Nephron (organoid): ENCODE measurements around the gene LRP8.

Experiments
- H3K27ac Mint-ChIP-seq, 3 experiments: 2 replicates each; pipeline ENCODE4 v1.8.0; 2020; ENCODE audit warnings: mixed read lengths in 3 of 3, mild to moderate bottlenecking in 2 of 3, moderate library complexity in 1 of 3
- H3K27me3 Mint-ChIP-seq: 2 replicates; pipeline ENCODE4 v1.8.0; 2021; ENCODE audit warnings: low read depth, mild to moderate bottlenecking, moderate library complexity, mixed read lengths
- H3K36me3 Mint-ChIP-seq: 2 replicates; pipeline ENCODE4 v1.8.0; 2020; ENCODE audit warnings: low read depth, mixed read lengths
- H3K4me1 Mint-ChIP-seq: 2 replicates; pipeline ENCODE4 v1.8.0; 2020; ENCODE audit warnings: mixed read lengths
- H3K4me3 Mint-ChIP-seq, 3 experiments: 2 replicates each; pipeline ENCODE4 v1.8.0; 2020; ENCODE audit warnings: mild to moderate bottlenecking in 3 of 3, mixed read lengths in 3 of 3, moderate library complexity in 2 of 3
- H3K9me3 Mint-ChIP-seq: 2 replicates; pipeline ENCODE4 v1.8.0; 2020; ENCODE audit warnings: mixed read lengths
- CTCF ChIP-seq, 3 experiments: fragments of 200-600 bp; sonication (generic); IDR thresholded peaks; one replicate each; pipeline ENCODE4 v1.5.0; 2021; ENCODE audit warnings: antibody characterized with exemption in 3 of 3; ENCODE audit not compliant: unreplicated experiment in 3 of 3

LRP8 gene

GRCh38 chr1:53324321-53324720, 3.5 kb downstream of the LRP8 start:
- no peak for TF ChIP-seq CTCF (IDR thresholded peaks at IDR 0.05; ENCODE audit: unreplicated experiment in 3 of 3)
- peaks cover 42% of the 10 kb centered on the region for H3K27me3 Mint-ChIP-seq
- H3K9me3 Mint-ChIP-seq = no peaks in the 10 kb centered on the region
- H3K4me3 Mint-ChIP-seq = peak overlapping the region; percentile 31 to 93 (median 49)
- no peaks in the 10 kb centered on the region for H3K36me3 Mint-ChIP-seq
- no peak overlapping the region for H3K27ac Mint-ChIP-seq
- peaks cover 40% of the 10 kb centered on the region for H3K4me1 Mint-ChIP-seq

GRCh38 chr1:53323316-53323715, 4.6 kb downstream of the LRP8 start:
- Mint-ChIP-seq H3K27me3 (peaks cover 40% of the 10 kb centered on the region), H3K36me3 (no peaks in the 10 kb centered on the region), H3K4me1 (peaks cover 45% of the 10 kb centered on the region), H3K4me3 (no peak overlapping the region), H3K9me3 (no peaks in the 10 kb centered on the region), H3K27ac (no peak overlapping the region)
- TF ChIP-seq CTCF (IDR thresholded peaks at IDR 0.05; ENCODE audit: unreplicated experiment in 3 of 3) = no peak

- Mint-ChIP-seq H3K4me1 (peaks cover 54% of the 10 kb centered on the region), H3K36me3 (no peaks in the 10 kb centered on the region), H3K27ac (no peak overlapping the region), H3K27me3 (peaks cover 37% of the 10 kb centered on the region), H3K4me3 (no peak overlapping the region), H3K9me3 (no peaks in the 10 kb centered on the region)
- TF ChIP-seq CTCF (IDR thresholded peaks at IDR 0.05; ENCODE audit: unreplicated experiment in 3 of 3) = no peak
These were observed 5.9 kb downstream of the LRP8 start for GRCh38 chr1:53321776-53322602.

GRCh38 chr1:53321366-53321765, 6.5 kb downstream of the LRP8 start:
- peaks cover 55% of the 10 kb centered on the region for H3K4me1 Mint-ChIP-seq
- no peaks in the 10 kb centered on the region for H3K36me3 Mint-ChIP-seq
- H3K27me3 Mint-ChIP-seq = peaks cover 39% of the 10 kb centered on the region
- H3K9me3 Mint-ChIP-seq = no peaks in the 10 kb centered on the region
- TF ChIP-seq CTCF (IDR thresholded peaks at IDR 0.05; ENCODE audit: unreplicated experiment in 3 of 3) = peak; percentile 18 to 41 (median 28)
- H3K27ac Mint-ChIP-seq = peak overlapping the region in 1 of 3 experiments; percentile 20
- no peak overlapping the region for H3K4me3 Mint-ChIP-seq

- Mint-ChIP-seq H3K27me3 (peaks cover 33% of the 10 kb centered on the region), H3K4me3 (no peak overlapping the region), H3K9me3 (no peaks in the 10 kb centered on the region), H3K27ac (peak overlapping the region in 1 of 3 experiments; percentile 20), H3K4me1 (peaks cover 56% of the 10 kb centered on the region), H3K36me3 (no peaks in the 10 kb centered on the region)
- no peak for TF ChIP-seq CTCF (IDR thresholded peaks at IDR 0.05; ENCODE audit: unreplicated experiment in 3 of 3)
These were observed 7.2 kb downstream of the LRP8 start for GRCh38 chr1:53320646-53321045.
